Right lobe of liver (tissue), 6 donors: ENCODE measurements around the gene TNS3. TPM values are rescaled to one million over a fixed set of nuclear protein-coding genes. Genes with fewer than 3 reads are reported as not detected.

Source experiments
- ATAC-seq, 4 donors: fragments of 200-7000 bp; cut with Tn5 transposase; one replicate each; pipeline ENCODE4 v1.9.1; 2020; ENCODE audit warnings: mild to moderate bottlenecking in 4 of 4, moderate library complexity in 4 of 4
- DNase-seq, 3 donors: peaks; one replicate each; pipeline ENCODE4 v3.0.0-alpha.2; 2020
- H3K27ac ChIP-seq, 3 donors: fragments of 200-600 bp; one replicate each; pipeline ENCODE4 v1.8.0; 2022
- H3K27me3 ChIP-seq, 2 donors: fragments of 200-600 bp; one replicate each; pipeline ENCODE4 v1.8.0; 2022
- H3K36me3 ChIP-seq, 4 donors: fragments of 200-600 bp; sonication (generic) in 1 of 4; one replicate each; pipeline versions ENCODE4 v1.5.1 to v1.8.0; 2017 to 2022; ENCODE audit warnings: control low read depth in 1 of 4
- H3K4me1 ChIP-seq, 4 donors: fragments of 200-600 bp; sonication (generic) in 1 of 4; one replicate each; pipeline versions ENCODE4 v1.5.1 to v1.8.0; 2017 to 2022; ENCODE audit warnings: control low read depth in 1 of 4
- H3K4me3 ChIP-seq, 3 donors: fragments of 200-600 bp; one replicate each; pipeline ENCODE4 v1.8.0; 2022
- H3K9me3 ChIP-seq, 4 donors: fragments of 200-600 bp; sonication (generic) in 1 of 4; one replicate each; pipeline versions ENCODE4 v1.5.1 to v1.8.0; 2017 to 2022; ENCODE audit warnings: control low read depth in 1 of 4
- POLR2A ChIP-seq: fragments of 450-650 bp; IDR thresholded peaks from one replicate; pipeline ENCODE4 v1.6.1; 2017; ENCODE audit warnings: antibody characterized with exemption, mild to moderate bottlenecking
- WGBS: methylation state at CpG from one replicate; pipeline ENCODE4 v1.1.6; 2018; ENCODE audit warnings: low coverage, low lambda C conversion rate; ENCODE audit not compliant: insufficient coverage; ENCODE audit errors: missing lambda C conversion rate; 5-methylcytosine and 5-hydroxymethylcytosine counted together
- intact Hi-C, 2 donors: fragments of 100-400 bp; cut with DNase I; formaldehyde crosslinking; loops; one replicate each; pipeline versions ENCODE4 v1.11.2 to v1.14.1; 2022
- total RNA-seq, 6 experiments: library from RNA; depleted of rRNA in 2 of 6; stranded (reverse); fragments of >200 nt in 2 of 6; fragmentation: NEBNext Ultra II Directional in 3 of 6; extraction: Animal tissue kit (Norgen Biotek cat#: 25700) in 3 of 6; gene quantifications; one replicate each; pipeline versions ENCODE4 v1.1.0 to v1.2.4, GENCODE V29; 2016 to 2023
- TF ChIP-seq, protein P1 (sequence below), 4 donors: fragments of 200-600 bp in 3 of 4; fragments of 450-650 bp in 1 of 4; IDR thresholded peaks; one replicate each; pipeline versions ENCODE4 v1.5.1 to v1.8.0; 2016 to 2022; ENCODE audit warnings: antibody characterized with exemption in 4 of 4, mild to moderate bottlenecking in 2 of 4
- donor health status: DM: no; HTN: yes; CAD: no.
- donor health status: DM: no; HTN: no; CAD: no.
- donor health status: DM: no; HTN: no; CAD: no.
- donor health status: DM: no; HTN: yes; CAD: no.
- donor health status: DM: no; HTN: yes; CAD: no.

The TNS3 gene
- total RNA-seq, 6 experiments from 2014 or later, result 51.2 to 95.0 (median 58.4) TPM

GRCh38 chr7:47227762-47228177 lies 354.1 kb downstream of the TNS3 start:
- no peak for TF ChIP-seq POLR2A
- TF ChIP-seq, protein P1, sequence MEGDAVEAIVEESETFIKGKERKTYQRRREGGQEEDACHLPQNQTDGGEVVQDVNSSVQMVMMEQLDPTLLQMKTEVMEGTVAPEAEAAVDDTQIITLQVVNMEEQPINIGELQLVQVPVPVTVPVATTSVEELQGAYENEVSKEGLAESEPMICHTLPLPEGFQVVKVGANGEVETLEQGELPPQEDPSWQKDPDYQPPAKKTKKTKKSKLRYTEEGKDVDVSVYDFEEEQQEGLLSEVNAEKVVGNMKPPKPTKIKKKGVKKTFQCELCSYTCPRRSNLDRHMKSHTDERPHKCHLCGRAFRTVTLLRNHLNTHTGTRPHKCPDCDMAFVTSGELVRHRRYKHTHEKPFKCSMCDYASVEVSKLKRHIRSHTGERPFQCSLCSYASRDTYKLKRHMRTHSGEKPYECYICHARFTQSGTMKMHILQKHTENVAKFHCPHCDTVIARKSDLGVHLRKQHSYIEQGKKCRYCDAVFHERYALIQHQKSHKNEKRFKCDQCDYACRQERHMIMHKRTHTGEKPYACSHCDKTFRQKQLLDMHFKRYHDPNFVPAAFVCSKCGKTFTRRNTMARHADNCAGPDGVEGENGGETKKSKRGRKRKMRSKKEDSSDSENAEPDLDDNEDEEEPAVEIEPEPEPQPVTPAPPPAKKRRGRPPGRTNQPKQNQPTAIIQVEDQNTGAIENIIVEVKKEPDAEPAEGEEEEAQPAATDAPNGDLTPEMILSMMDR (IDR thresholded peaks at IDR 0.05), result no peak
- Histone ChIP-seq H3K4me3 (no peak overlapping the region), H3K27ac (no peak overlapping the region), H3K27me3 (no peaks in the 10 kb centered on the region), H3K4me1 (no peaks in the 10 kb centered on the region), H3K36me3 (no peaks in the 10 kb centered on the region), H3K9me3 (no peaks in the 10 kb centered on the region)
- DNase-seq (no peak), ATAC-seq (peak in 3 of 4 donors; percentile 20 to 31 (median 30))
- intact Hi-C loops, result no loop called here
- 66% methylated on average over 5 of the region's 6 CpGs for WGBS

GRCh38 chr7:47226696-47227095 lies 355.2 kb downstream of the TNS3 start:
- WGBS, result no CpG with 5 or more reads among the region's 5 CpGs
- DNase-seq (no peak), ATAC-seq (no peak)
- Histone ChIP-seq H3K4me3 (no peak overlapping the region), H3K27me3 (no peaks in the 10 kb centered on the region), H3K36me3 (no peaks in the 10 kb centered on the region), H3K9me3 (no peaks in the 10 kb centered on the region), H3K27ac (no peak overlapping the region), H3K4me1 (no peaks in the 10 kb centered on the region)
- intact Hi-C loops, result no loop called here
- TF ChIP-seq, protein P1 (IDR thresholded peaks at IDR 0.05), result no peak
- TF ChIP-seq POLR2A, result no peak

- no peak for TF ChIP-seq POLR2A
- TF ChIP-seq, protein P1 (IDR thresholded peaks at IDR 0.05), result no peak
- intact Hi-C loops, result no loop called here
- H3K9me3 ChIP-seq, result no peaks in the 10 kb centered on the region
- no peaks in the 10 kb centered on the region for H3K4me1 ChIP-seq
- H3K36me3 ChIP-seq, result no peaks in the 10 kb centered on the region
- no peaks in the 10 kb centered on the region for H3K27me3 ChIP-seq
- no peak overlapping the region for H3K4me3 ChIP-seq
- DNase-seq (no peak), ATAC-seq (peak in 3 of 4 donors; percentile 20 to 45 (median 28))
- WGBS, result 61% methylated on average over 3 of the region's 3 CpGs
- H3K27ac ChIP-seq, result no peak overlapping the region
These were observed 356.4 kb downstream of the TNS3 start for GRCh38 chr7:47225387-47226131.
